Thyroid gland (tissue), 4 donors: ENCODE results near the gene UNCX. TPM values are rescaled to one million over a fixed set of nuclear protein-coding genes. Genes with fewer than 3 reads are reported as not detected.

ENCODE experiments used
- DNase-seq, 2 donors: peaks; one replicate each; pipeline ENCODE4 v3.0.0-alpha.2; 2019
- H3K27ac ChIP-seq, 3 donors: fragments of 200-600 bp; sonication (generic); 1 replicate in 2 of 3; 2 replicates in 1 of 3; pipeline ENCODE4 v1.5.1; 2016 to 2019; ENCODE audit warnings: mild to moderate bottlenecking in 1 of 3, moderate library complexity in 1 of 3
- H3K27me3 ChIP-seq: fragments of 200-600 bp; sonication (generic); one replicate; pipeline ENCODE4 v1.5.1; 2019
- H3K36me3 ChIP-seq, 2 donors: fragments of 200-600 bp; sonication (generic); one replicate each; pipeline ENCODE4 v1.5.1; 2016 to 2019
- H3K4me1 ChIP-seq, 2 donors: fragments of 200-600 bp; sonication (generic); one replicate each; pipeline ENCODE4 v1.5.1; 2017 to 2019
- H3K4me3 ChIP-seq, 3 donors: fragments of 200-600 bp; sonication (generic); replicated peaks in 1 of 3; 1 replicate in 2 of 3; 2 replicates in 1 of 3; pipeline ENCODE4 v1.5.1; 2016; ENCODE audit warnings: mild to moderate bottlenecking in 1 of 3
- H3K9me3 ChIP-seq: fragments of 200-600 bp; sonication (generic); one replicate; pipeline ENCODE4 v1.5.1; 2017
- POLR2A ChIP-seq, 2 donors: fragments of 450-650 bp; IDR thresholded peaks; one replicate each; pipeline ENCODE4 v1.6.1; 2017; ENCODE audit warnings: antibody characterized with exemption in 2 of 2, mild to moderate bottlenecking in 2 of 2, moderate library complexity in 1 of 2
- WGBS, 2 donors: methylation state at CpG; one replicate each; pipeline ENCODE4 v1.1.5; 2017; 5-methylcytosine and 5-hydroxymethylcytosine counted together
- intact Hi-C: fragments of 100-400 bp; cut with DNase I; formaldehyde crosslinking; loops from one replicate; pipeline ENCODE4 v1.15.1; 2023
- total RNA-seq, 4 donors: library from RNA; depleted of rRNA; stranded (reverse); fragments of >200 nt; gene quantifications; one replicate each; pipeline ENCODE4 v1.2.3, GENCODE V29; 2016
- TF ChIP-seq, protein P1 (sequence below), 6 experiments: fragments of 200-600 bp in 3 of 6; fragments of 450-650 bp in 3 of 6; sonication (generic) in 3 of 6; IDR thresholded peaks; one replicate each; pipeline ENCODE4 v1.5.1; 2016 to 2019; ENCODE audit warnings: antibody characterized with exemption in 6 of 6, mild to moderate bottlenecking in 2 of 6, inconsistent platforms in 1 of 6, moderate library complexity in 1 of 6

UNCX gene
- not detected for total RNA-seq

DNA sequence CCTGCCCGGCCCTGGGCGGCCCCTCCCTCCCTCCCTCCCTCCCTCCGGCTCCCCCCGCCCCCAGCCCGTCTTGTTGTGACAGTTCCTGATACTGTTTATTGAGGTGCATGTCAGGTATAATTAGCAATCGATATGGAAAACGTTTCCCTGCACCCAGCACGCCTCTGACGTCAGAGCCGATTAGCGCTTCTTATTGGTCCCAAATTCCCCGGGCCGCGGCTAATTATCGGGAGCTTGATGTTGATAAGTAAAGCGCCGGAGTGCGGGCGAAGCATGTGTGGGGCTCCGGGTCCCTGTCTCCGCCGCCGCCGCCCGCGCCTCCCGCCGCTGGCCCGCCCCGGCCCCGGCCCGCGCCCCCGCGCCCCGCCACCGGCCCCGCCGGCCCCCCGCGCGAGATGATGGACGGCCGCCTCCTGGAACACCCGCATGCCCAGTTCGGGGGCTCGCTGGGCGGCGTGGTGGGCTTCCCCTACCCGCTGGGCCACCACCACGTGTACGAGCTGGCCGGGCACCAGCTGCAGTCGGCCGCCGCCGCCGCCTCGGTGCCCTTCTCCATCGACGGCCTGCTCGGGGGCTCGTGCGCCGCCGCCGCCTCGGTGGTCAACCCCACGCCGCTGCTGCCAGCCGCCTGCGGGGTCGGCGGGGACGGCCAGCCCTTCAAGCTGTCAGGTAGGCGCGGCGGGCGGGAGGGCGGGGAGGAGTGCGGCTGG, at the start of gene UNCX:
UNCX (plus strand) TSS at position 250 of the 710 bp plus-strand sequence; CDS start at position 396, 146 bp downstream.
- WGBS, 2 donors: 5% methylated on average over 11 of the region's 81 CpGs; no CpG with 5 or more reads in 1 of the 2 donors
- intact Hi-C loops: no loop called here
- H3K27me3 ChIP-seq: peaks cover 59% of the 10 kb centered on the region

DNA sequence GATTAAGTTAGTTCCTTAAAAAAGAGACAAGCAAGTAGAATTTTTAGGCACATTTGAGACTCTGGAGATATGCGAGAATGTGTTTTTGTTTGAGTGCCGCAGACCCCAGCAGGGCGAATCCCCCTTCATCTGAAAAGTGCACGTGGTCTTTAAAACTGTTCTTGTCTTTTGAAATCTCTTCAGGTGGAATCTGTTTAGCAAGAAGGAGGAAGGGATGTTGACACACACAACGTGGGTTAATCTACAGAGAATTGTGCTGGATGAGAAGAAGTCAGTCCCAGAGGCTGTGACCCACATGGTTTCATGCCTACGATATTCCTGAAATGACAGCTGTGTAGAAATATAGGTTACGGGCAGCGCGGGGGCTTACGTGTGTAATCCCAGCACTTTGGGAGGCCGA, 45.5 kb upstream of the UNCX start:
- H3K27me3 ChIP-seq: no peaks in the 10 kb centered on the region

More for the DNA sequence above, at the start of gene UNCX:
- no peaks in the 10 kb centered on the region for H3K9me3 ChIP-seq
- H3K4me1 ChIP-seq: peaks cover 0 to 19% of the 10 kb centered on the region in 2 donors
- no peak for DNase-seq
- no peak within 1 kb of the TSS for H3K4me3 ChIP-seq
- H3K27ac ChIP-seq: no peak within 1 kb of the TSS
- no peak for TF ChIP-seq POLR2A (IDR thresholded peaks at IDR 0.05)
- TF ChIP-seq, protein P1, sequence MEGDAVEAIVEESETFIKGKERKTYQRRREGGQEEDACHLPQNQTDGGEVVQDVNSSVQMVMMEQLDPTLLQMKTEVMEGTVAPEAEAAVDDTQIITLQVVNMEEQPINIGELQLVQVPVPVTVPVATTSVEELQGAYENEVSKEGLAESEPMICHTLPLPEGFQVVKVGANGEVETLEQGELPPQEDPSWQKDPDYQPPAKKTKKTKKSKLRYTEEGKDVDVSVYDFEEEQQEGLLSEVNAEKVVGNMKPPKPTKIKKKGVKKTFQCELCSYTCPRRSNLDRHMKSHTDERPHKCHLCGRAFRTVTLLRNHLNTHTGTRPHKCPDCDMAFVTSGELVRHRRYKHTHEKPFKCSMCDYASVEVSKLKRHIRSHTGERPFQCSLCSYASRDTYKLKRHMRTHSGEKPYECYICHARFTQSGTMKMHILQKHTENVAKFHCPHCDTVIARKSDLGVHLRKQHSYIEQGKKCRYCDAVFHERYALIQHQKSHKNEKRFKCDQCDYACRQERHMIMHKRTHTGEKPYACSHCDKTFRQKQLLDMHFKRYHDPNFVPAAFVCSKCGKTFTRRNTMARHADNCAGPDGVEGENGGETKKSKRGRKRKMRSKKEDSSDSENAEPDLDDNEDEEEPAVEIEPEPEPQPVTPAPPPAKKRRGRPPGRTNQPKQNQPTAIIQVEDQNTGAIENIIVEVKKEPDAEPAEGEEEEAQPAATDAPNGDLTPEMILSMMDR (IDR thresholded peaks at IDR 0.05): no peak
- no peaks in the 10 kb centered on the region for H3K36me3 ChIP-seq

DNA sequence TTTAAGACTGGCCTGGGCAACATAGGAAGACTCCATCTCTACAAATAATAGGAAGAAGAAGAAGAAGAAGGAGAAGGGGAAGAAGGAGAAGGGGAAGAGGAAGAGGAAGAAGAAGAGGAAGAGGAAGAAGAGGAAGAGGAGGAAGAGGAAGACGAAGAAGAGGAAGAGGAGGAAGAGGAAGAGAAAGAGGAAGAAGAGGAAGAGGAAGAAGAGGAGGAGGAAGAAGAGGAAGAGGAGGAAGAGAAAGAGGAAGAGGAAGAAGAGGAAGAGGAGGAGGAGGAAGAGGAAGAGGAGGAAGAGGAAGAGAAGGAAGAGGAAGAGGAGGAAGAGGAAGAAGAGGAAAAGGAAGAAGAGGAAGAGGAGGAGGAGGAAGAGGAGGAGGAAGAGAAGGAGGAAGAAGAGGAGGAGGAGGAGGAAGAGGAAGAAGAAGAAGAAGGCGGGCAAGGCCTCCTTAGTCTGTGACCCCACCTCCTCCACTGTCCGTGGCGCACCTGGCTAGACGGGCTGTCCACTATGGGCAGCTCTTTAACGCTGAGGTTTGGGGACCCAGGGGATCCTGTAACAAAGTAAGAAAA, 43.9 kb upstream of the UNCX start:
- Histone ChIP-seq H3K27me3 (no peaks in the 10 kb centered on the region), H3K36me3 (no peaks in the 10 kb centered on the region), H3K4me1 (no peaks in the 10 kb centered on the region), H3K27ac (no peak overlapping the region), H3K9me3 (no peaks in the 10 kb centered on the region), H3K4me3 (no peak overlapping the region)
- WGBS, 2 donors: 86 to 92% methylated on average over 5 to 6 of the region's 6 CpGs
- no peak for DNase-seq
- TF ChIP-seq, protein P1 (IDR thresholded peaks at IDR 0.05): no peak
- no peak for TF ChIP-seq POLR2A (IDR thresholded peaks at IDR 0.05)
- intact Hi-C loops: no loop called here

More for the DNA sequence above, 45.5 kb upstream of the UNCX start:
- TF ChIP-seq, protein P1 (IDR thresholded peaks at IDR 0.05): no peak
- no peak for TF ChIP-seq POLR2A (IDR thresholded peaks at IDR 0.05)
- no peaks in the 10 kb centered on the region for H3K4me1 ChIP-seq
- no peak overlapping the region for H3K4me3 ChIP-seq
- 86 to 89% methylated on average over 11 of the region's 11 CpGs for WGBS, 2 donors
- no peak for DNase-seq
- intact Hi-C loops: no loop called here
- no peaks in the 10 kb centered on the region for H3K36me3 ChIP-seq
- no peak overlapping the region for H3K27ac ChIP-seq
- H3K9me3 ChIP-seq: no peaks in the 10 kb centered on the region

DNA sequence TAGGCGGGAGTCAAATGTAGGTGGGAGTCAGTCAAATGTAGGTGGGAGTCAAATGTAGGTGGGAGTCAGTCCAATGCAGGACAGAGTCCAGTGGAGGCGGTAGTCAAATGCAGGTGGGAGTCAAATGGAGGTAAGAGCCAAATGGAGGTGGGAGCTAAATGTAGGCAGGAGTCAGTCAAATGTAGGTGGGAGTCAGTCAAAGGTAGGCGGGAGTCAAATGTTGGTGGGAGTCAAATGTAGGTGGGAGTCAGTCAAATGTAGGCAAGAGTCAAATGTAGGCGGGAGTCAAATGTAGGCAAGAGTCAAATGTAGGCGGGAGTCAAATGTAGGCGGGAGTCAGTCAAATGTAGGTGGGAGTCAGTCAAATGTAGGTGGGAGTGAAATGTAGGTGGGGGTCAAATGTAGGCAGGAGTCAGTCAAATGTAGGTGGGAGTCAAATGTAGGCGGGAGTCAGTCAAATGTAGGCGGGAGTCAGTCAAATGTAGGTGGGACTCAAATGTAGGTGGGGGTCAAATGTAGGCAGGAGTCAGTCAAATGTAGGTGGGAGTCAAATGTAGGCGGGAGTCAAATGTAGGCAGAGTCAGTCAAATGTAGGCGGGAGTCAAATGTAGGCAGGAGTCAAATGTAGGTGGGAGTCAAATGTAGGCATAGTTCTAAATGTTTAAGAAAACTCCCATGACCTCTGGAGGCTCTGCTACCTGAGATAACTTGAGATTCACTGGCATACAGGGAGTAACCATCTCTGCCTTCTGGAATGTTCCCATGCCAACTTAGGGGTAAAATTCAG, 42.5 kb upstream of the UNCX start:
- no peaks in the 10 kb centered on the region for H3K36me3 ChIP-seq
- H3K4me1 ChIP-seq: no peaks in the 10 kb centered on the region
- H3K27me3 ChIP-seq: no peaks in the 10 kb centered on the region
- DNase-seq: no peak
- H3K27ac ChIP-seq: no peak overlapping the region
- intact Hi-C loops: no loop called here
- H3K9me3 ChIP-seq: no peaks in the 10 kb centered on the region
- no peak overlapping the region for H3K4me3 ChIP-seq
- TF ChIP-seq, protein P1 (IDR thresholded peaks at IDR 0.05): no peak
- TF ChIP-seq POLR2A (IDR thresholded peaks at IDR 0.05): no peak
- WGBS, 2 donors: 85 to 92% methylated on average over 10 of the region's 10 CpGs
